GM23338 (cell line): ENCODE measurements around the gene RBP4. TPM values are rescaled to one million over a fixed set of nuclear protein-coding genes. Genes with fewer than 3 reads are reported as not detected.

Experiments
- ATAC-seq: fragments of 200-7000 bp; cut with Tn5 transposase; 3 replicates; pipeline ENCODE4 v1.9.1; 2020
- DNase-seq: peaks from one replicate; pipeline ENCODE4 v3.0.0-alpha.2; 2015; ENCODE audit warnings: low spot score
- H2AFZ ChIP-seq: fragments of 200-600 bp; sonication (generic); 2 replicates; pipeline ENCODE4 v1.8.0; 2016; ENCODE audit warnings: antibody characterized with exemption, mild to moderate bottlenecking, moderate library complexity
- H3F3A ChIP-seq: fragments of 200-600 bp; sonication (generic); replicated peaks from 2 replicates; pipeline ENCODE4 v1.8.0; 2017; ENCODE audit warnings: antibody characterized with exemption, mixed run types, low read depth
- H3K27ac ChIP-seq: fragments of 200-600 bp; sonication (generic); 2 replicates; pipeline ENCODE4 v1.6.1; 2016; ENCODE audit warnings: low read depth
- H3K27me3 ChIP-seq: fragments of 200-600 bp; sonication (generic); 2 replicates; pipeline ENCODE4 v1.8.0; 2016; ENCODE audit warnings: mild to moderate bottlenecking, mixed run types, moderate library complexity; ENCODE audit not compliant: insufficient read depth
- H3K36me3 ChIP-seq: fragments of 200-600 bp; sonication (generic); 2 replicates; pipeline ENCODE4 v1.8.0; 2016; ENCODE audit warnings: mild to moderate bottlenecking; ENCODE audit not compliant: insufficient read depth
- H3K4me1 ChIP-seq: fragments of 200-600 bp; sonication (generic); 2 replicates; pipeline ENCODE4 v1.8.0; 2016; ENCODE audit warnings: mild to moderate bottlenecking, moderate library complexity; ENCODE audit not compliant: insufficient read depth
- H3K4me2 ChIP-seq: fragments of 200-600 bp; sonication (generic); 2 replicates; pipeline ENCODE4 v1.7.1; 2017; ENCODE audit warnings: mixed run types
- H3K4me3 ChIP-seq: fragments of 200-600 bp; sonication (generic); 2 replicates; pipeline ENCODE4 v1.6.1; 2016; ENCODE audit warnings: mixed run types
- H3K79me2 ChIP-seq: fragments of 200-600 bp; sonication (generic); replicated peaks from 2 replicates; pipeline ENCODE4 v1.8.0; 2017; ENCODE audit warnings: mild to moderate bottlenecking; ENCODE audit not compliant: insufficient read depth
- H3K9me2 ChIP-seq: fragments of 200-600 bp; sonication (generic); 2 replicates; pipeline ENCODE4 v1.8.0; 2017; ENCODE audit not compliant: insufficient read depth
- H4K20me1 ChIP-seq: fragments of 200-600 bp; sonication (generic); replicated peaks from 2 replicates; pipeline ENCODE4 v1.8.0; 2017; ENCODE audit warnings: mild to moderate bottlenecking; ENCODE audit not compliant: insufficient read depth
- H3K27ac Mint-ChIP-seq: 2 replicates; pipeline ENCODE4 v1.8.0; 2020; ENCODE audit warnings: inconsistent platforms, mild to moderate bottlenecking, moderate library complexity, mixed read lengths
- H3K27me3 Mint-ChIP-seq: 3 replicates; pipeline ENCODE4 v1.8.0; 2022; ENCODE audit warnings: low read depth, mild to moderate bottlenecking, moderate library complexity, mixed read lengths, inconsistent platforms; ENCODE audit not compliant: insufficient read depth, poor library complexity
- H3K36me3 Mint-ChIP-seq: 3 replicates; pipeline ENCODE4 v1.8.0; 2021; ENCODE audit warnings: low read depth, mild to moderate bottlenecking, inconsistent platforms, moderate library complexity, mixed read lengths
- H3K4me1 Mint-ChIP-seq: 3 replicates; pipeline ENCODE4 v1.8.0; 2020; ENCODE audit warnings: mild to moderate bottlenecking, inconsistent platforms, mixed read lengths
- H3K4me3 Mint-ChIP-seq: 3 replicates; pipeline ENCODE4 v1.8.0; 2021; ENCODE audit warnings: moderate library complexity, mild to moderate bottlenecking, inconsistent platforms, mixed read lengths
- H3K9me3 Mint-ChIP-seq: 3 replicates; pipeline ENCODE4 v1.8.0; 2020; ENCODE audit warnings: moderate library complexity, mild to moderate bottlenecking, inconsistent platforms, mixed read lengths
- CREB1 ChIP-seq: fragments of 250-450 bp; sonication (Bioruptor Pico); IDR thresholded peaks from 2 replicates; pipeline ENCODE4 v1.5.0; 2020; ENCODE audit warnings: low read depth, mild to moderate bottlenecking, moderate library complexity
- EZH2phosphoT487 ChIP-seq: fragments of 200-600 bp; sonication (generic); IDR thresholded peaks from one replicate; pipeline ENCODE4 v1.8.1; 2018; ENCODE audit warnings: antibody characterized with exemption; ENCODE audit not compliant: unreplicated experiment
- JUNB ChIP-seq: IDR thresholded peaks from one replicate; pipeline ENCODE4 v1.6.1; 2016; ENCODE audit warnings: antibody characterized with exemption; ENCODE audit not compliant: unreplicated experiment
- NANOG ChIP-seq: IDR thresholded peaks from 2 replicates; pipeline ENCODE4 v1.6.1; 2016; ENCODE audit warnings: antibody characterized with exemption, borderline replicate concordance
- POLR2AphosphoS5 ChIP-seq: IDR thresholded peaks from 2 replicates; pipeline ENCODE4 v1.6.1; 2016; ENCODE audit warnings: antibody characterized with exemption, low read depth
- STAT1 ChIP-seq: IDR thresholded peaks from one replicate; pipeline ENCODE4 v1.6.1; 2016; ENCODE audit warnings: antibody characterized with exemption; ENCODE audit not compliant: unreplicated experiment
- ZNF114 ChIP-seq: fragments of 250-450 bp; sonication (Bioruptor Pico); IDR thresholded peaks from 2 replicates; pipeline ENCODE4 v1.5.0; 2020; ENCODE audit warnings: mild to moderate bottlenecking, moderate library complexity
- ZNF331 ChIP-seq: fragments of 250-450 bp; sonication (Bioruptor Pico); IDR thresholded peaks from 2 replicates; pipeline ENCODE4 v1.5.0; 2020; ENCODE audit warnings: low read depth, mild to moderate bottlenecking, moderate library complexity
- polyA plus RNA-seq: library from polyadenylated mRNA; unstranded; fragments of >200 nt; fragmentation: Nextera tagmentation; extraction: Ambion mirVana; gene quantifications from 2 replicates; pipeline ENCODE4 v1.2.1, GENCODE V29; 2016
- total RNA-seq: library from RNA; depleted of rRNA; stranded (reverse); fragments of >200 nt; shearing (Covaris generic); gene quantifications from 2 replicates; pipeline ENCODE4 v1.2.3, GENCODE V29; 2014
- TF ChIP-seq, protein P1 (sequence below), 2 experiments: fragments of 200-600 bp in 1 of 2; sonication (generic) in 1 of 2; conservative IDR thresholded peaks; 2 replicates each; pipeline versions ENCODE4 v1.5.1 to v1.6.1; 2016 to 2017; ENCODE audit warnings: antibody characterized with exemption in 2 of 2, low read depth in 2 of 2, mild to moderate bottlenecking in 2 of 2, moderate library complexity in 1 of 2
- TF ChIP-seq, protein P2 (sequence below): IDR thresholded peaks from one replicate; pipeline ENCODE4 v1.6.1; 2018; ENCODE audit warnings: antibody characterized with exemption; ENCODE audit not compliant: unreplicated experiment
- TF ChIP-seq, protein P3 (sequence below): fragments of 250-450 bp; sonication (Bioruptor Pico); IDR thresholded peaks from 2 replicates; pipeline ENCODE4 v1.5.0; 2020; ENCODE audit warnings: mild to moderate bottlenecking, moderate library complexity

RBP4 gene
- total and polyA plus RNA-seq, 2 experiments from 2014 or later, result 0.79 to 1.0 TPM

DNA sequence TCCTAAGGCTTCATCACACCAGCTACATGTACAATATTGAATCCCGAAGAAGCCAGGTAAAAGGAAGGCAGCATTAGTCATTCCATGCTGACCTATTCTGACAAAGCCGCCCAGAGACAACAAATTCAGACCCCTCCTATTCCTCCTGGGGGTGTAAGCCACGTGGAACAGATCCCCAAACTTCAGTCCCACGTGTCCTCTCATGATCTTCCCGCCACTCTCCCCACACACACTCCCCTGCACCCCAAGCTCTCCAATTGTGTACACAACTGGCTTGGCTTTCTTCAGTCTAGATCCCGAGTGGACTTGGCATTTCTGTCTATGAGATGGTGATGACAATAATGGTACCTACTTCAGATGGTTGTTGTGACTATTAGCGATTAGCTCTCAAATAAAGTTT is 19.9 kb upstream of the RBP4 start (continued):
- TF ChIP-seq, protein P1, sequence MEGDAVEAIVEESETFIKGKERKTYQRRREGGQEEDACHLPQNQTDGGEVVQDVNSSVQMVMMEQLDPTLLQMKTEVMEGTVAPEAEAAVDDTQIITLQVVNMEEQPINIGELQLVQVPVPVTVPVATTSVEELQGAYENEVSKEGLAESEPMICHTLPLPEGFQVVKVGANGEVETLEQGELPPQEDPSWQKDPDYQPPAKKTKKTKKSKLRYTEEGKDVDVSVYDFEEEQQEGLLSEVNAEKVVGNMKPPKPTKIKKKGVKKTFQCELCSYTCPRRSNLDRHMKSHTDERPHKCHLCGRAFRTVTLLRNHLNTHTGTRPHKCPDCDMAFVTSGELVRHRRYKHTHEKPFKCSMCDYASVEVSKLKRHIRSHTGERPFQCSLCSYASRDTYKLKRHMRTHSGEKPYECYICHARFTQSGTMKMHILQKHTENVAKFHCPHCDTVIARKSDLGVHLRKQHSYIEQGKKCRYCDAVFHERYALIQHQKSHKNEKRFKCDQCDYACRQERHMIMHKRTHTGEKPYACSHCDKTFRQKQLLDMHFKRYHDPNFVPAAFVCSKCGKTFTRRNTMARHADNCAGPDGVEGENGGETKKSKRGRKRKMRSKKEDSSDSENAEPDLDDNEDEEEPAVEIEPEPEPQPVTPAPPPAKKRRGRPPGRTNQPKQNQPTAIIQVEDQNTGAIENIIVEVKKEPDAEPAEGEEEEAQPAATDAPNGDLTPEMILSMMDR (conservative IDR thresholded peaks at IDR 0.05; ENCODE audit: low read depth in 2 of 2), result no peak
- TF ChIP-seq EZH2phosphoT487 (no peak), ZNF114 (CRISPR knock-in tag) (no peak), POLR2AphosphoS5 (no peak), JUNB (no peak)

DNA sequence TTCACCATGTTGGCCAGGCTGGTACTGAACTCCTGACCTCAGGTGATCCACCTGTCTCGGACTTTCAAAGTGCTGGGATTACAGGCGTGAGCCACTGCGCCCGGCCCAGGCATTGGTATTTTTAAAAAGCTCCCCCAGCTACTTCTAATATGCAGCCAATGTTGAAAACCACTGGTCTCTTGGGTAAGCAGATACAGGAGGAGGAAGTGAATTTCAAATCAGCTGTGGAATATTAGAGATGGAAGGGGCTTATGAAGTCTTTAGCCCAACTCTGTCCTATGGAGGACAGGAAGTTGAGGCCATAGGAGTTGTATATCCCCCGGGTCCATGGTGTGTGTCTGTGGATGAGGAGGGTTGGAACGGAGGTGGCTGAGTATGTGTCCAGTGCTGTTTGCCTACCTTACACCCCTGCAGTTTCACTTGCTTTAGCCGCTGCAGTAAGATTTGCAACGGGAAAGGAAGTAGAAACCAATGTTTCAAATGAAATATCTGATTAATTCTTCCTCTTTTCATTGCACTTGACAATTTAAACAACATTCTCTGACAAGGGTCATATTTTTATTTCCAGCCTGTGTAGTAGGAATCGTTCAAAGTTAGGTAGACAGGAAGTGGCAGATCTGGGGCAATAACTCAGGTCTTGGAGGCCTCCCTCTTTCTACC is 14.7 kb upstream of the RBP4 start:
- no peaks in the 10 kb centered on the region for H3F3A ChIP-seq
- H3K36me3 Mint-ChIP-seq, result no peaks in the 10 kb centered on the region
- H3K4me1 Mint-ChIP-seq, result peaks cover 11% of the 10 kb centered on the region
- TF ChIP-seq CREB1 (CRISPR knock-in tag) (no peak), POLR2AphosphoS5 (no peak), JUNB (no peak), STAT1 (no peak), ZNF114 (CRISPR knock-in tag) (no peak), ZNF331 (no peak), NANOG (no peak)
- TF ChIP-seq, protein P2, sequence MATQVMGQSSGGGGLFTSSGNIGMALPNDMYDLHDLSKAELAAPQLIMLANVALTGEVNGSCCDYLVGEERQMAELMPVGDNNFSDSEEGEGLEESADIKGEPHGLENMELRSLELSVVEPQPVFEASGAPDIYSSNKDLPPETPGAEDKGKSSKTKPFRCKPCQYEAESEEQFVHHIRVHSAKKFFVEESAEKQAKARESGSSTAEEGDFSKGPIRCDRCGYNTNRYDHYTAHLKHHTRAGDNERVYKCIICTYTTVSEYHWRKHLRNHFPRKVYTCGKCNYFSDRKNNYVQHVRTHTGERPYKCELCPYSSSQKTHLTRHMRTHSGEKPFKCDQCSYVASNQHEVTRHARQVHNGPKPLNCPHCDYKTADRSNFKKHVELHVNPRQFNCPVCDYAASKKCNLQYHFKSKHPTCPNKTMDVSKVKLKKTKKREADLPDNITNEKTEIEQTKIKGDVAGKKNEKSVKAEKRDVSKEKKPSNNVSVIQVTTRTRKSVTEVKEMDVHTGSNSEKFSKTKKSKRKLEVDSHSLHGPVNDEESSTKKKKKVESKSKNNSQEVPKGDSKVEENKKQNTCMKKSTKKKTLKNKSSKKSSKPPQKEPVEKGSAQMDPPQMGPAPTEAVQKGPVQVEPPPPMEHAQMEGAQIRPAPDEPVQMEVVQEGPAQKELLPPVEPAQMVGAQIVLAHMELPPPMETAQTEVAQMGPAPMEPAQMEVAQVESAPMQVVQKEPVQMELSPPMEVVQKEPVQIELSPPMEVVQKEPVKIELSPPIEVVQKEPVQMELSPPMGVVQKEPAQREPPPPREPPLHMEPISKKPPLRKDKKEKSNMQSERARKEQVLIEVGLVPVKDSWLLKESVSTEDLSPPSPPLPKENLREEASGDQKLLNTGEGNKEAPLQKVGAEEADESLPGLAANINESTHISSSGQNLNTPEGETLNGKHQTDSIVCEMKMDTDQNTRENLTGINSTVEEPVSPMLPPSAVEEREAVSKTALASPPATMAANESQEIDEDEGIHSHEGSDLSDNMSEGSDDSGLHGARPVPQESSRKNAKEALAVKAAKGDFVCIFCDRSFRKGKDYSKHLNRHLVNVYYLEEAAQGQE, result no peak
- TF ChIP-seq, protein P3, sequence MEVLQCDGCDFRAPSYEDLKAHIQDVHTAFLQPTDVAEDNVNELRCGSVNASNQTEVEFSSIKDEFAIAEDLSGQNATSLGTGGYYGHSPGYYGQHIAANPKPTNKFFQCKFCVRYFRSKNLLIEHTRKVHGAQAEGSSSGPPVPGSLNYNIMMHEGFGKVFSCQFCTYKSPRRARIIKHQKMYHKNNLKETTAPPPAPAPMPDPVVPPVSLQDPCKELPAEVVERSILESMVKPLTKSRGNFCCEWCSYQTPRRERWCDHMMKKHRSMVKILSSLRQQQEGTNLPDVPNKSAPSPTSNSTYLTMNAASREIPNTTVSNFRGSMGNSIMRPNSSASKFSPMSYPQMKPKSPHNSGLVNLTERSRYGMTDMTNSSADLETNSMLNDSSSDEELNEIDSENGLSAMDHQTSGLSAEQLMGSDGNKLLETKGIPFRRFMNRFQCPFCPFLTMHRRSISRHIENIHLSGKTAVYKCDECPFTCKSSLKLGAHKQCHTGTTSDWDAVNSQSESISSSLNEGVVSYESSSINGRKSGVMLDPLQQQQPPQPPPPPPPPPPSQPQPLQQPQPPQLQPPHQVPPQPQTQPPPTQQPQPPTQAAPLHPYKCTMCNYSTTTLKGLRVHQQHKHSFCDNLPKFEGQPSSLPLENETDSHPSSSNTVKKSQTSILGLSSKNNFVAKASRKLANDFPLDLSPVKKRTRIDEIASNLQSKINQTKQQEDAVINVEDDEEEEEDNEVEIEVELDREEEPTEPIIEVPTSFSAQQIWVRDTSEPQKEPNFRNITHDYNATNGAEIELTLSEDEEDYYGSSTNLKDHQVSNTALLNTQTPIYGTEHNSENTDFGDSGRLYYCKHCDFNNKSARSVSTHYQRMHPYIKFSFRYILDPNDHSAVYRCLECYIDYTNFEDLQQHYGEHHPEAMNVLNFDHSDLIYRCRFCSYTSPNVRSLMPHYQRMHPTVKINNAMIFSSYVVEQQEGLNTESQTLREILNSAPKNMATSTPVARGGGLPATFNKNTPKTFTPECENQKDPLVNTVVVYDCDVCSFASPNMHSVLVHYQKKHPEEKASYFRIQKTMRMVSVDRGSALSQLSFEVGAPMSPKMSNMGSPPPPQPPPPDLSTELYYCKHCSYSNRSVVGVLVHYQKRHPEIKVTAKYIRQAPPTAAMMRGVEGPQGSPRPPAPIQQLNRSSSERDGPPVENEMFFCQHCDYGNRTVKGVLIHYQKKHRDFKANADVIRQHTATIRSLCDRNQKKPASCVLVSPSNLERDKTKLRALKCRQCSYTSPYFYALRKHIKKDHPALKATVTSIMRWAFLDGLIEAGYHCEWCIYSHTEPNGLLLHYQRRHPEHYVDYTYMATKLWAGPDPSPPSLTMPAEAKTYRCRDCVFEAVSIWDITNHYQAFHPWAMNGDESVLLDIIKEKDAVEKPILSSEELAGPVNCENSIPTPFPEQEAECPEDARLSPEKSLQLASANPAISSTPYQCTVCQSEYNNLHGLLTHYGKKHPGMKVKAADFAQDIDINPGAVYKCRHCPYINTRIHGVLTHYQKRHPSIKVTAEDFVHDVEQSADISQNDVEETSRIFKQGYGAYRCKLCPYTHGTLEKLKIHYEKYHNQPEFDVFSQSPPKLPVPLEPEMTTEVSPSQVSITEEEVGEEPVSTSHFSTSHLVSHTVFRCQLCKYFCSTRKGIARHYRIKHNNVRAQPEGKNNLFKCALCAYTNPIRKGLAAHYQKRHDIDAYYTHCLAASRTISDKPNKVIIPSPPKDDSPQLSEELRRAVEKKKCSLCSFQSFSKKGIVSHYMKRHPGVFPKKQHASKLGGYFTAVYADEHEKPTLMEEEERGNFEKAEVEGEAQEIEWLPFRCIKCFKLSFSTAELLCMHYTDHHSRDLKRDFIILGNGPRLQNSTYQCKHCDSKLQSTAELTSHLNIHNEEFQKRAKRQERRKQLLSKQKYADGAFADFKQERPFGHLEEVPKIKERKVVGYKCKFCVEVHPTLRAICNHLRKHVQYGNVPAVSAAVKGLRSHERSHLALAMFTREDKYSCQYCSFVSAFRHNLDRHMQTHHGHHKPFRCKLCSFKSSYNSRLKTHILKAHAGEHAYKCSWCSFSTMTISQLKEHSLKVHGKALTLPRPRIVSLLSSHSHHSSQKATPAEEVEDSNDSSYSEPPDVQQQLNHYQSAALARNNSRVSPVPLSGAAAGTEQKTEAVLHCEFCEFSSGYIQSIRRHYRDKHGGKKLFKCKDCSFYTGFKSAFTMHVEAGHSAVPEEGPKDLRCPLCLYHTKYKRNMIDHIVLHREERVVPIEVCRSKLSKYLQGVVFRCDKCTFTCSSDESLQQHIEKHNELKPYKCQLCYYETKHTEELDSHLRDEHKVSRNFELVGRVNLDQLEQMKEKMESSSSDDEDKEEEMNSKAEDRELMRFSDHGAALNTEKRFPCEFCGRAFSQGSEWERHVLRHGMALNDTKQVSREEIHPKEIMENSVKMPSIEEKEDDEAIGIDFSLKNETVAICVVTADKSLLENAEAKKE (CRISPR knock-in tag), result no peak
- TF ChIP-seq, protein P1 (conservative IDR thresholded peaks at IDR 0.05; ENCODE audit: low read depth in 2 of 2), result no peak

More for the DNA sequence above, 14.7 kb upstream of the RBP4 start:
- Histone ChIP-seq H3K9me2 (no peaks in the 10 kb centered on the region), H3K79me2 (no peaks in the 10 kb centered on the region), H3K27me3 (no peaks in the 10 kb centered on the region), H3K4me1 (no peaks in the 10 kb centered on the region; the same call in 1 of the 2 replicates), H3K4me3 (no peak overlapping the region), H3K36me3 (no peaks in the 10 kb centered on the region), H4K20me1 (no peaks in the 10 kb centered on the region), H3K4me2 (no peak overlapping the region), H3K27ac (no peak overlapping the region), H2AFZ (no peak overlapping the region)
- DNase-seq (no peak), ATAC-seq (no peak)
- peaks cover 2% of the 10 kb centered on the region for H3K27me3 Mint-ChIP-seq
- H3K9me3 Mint-ChIP-seq, result no peaks in the 10 kb centered on the region
- H3K4me3 Mint-ChIP-seq, result no peak overlapping the region
- H3K27ac Mint-ChIP-seq, result no peak overlapping the region
